Neural progenitor cell (in vitro differentiated cells): ENCODE data around the gene AKAP6.

Experiments
- EZH2 ChIP-seq: fragments of 200-600 bp; sonication (generic); IDR thresholded peaks from 2 replicates; pipeline ENCODE4 v1.6.1; 2017; ENCODE audit warnings: antibody characterized with exemption, mild to moderate bottlenecking, moderate library complexity
- EZH2phosphoT487 ChIP-seq: fragments of 200-600 bp; sonication (generic); IDR thresholded peaks from 2 replicates; pipeline ENCODE4 v1.6.1; 2017; ENCODE audit warnings: antibody characterized with exemption
- TF ChIP-seq, protein P1 (sequence below): fragments of 200-600 bp; sonication (generic); IDR thresholded peaks from 2 replicates; pipeline ENCODE4 v1.5.1; 2017; ENCODE audit warnings: antibody characterized with exemption, mild to moderate bottlenecking

DNA sequence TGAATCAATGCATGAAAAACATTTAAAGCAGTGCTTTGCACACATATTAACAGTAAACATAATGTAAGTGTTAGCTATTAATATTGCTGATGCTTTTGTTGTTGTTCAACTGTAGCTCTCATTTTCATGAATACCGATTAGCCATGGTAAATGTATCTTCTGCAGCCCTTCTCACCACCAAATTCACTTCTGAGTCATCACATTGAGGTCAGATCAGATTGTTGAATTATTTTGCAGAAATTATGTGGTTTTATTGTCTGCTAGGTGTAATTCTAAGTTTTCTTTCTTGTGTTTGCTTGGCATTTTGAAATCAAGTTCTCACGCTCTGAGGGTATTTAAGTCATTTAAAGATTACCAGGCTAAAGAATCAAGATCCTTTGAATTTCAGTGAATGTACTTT lies 74.6 kb downstream of the AKAP6 start:
- TF ChIP-seq, protein P1, sequence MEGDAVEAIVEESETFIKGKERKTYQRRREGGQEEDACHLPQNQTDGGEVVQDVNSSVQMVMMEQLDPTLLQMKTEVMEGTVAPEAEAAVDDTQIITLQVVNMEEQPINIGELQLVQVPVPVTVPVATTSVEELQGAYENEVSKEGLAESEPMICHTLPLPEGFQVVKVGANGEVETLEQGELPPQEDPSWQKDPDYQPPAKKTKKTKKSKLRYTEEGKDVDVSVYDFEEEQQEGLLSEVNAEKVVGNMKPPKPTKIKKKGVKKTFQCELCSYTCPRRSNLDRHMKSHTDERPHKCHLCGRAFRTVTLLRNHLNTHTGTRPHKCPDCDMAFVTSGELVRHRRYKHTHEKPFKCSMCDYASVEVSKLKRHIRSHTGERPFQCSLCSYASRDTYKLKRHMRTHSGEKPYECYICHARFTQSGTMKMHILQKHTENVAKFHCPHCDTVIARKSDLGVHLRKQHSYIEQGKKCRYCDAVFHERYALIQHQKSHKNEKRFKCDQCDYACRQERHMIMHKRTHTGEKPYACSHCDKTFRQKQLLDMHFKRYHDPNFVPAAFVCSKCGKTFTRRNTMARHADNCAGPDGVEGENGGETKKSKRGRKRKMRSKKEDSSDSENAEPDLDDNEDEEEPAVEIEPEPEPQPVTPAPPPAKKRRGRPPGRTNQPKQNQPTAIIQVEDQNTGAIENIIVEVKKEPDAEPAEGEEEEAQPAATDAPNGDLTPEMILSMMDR, result no peak
- TF ChIP-seq EZH2phosphoT487 (no peak), EZH2 (no peak)
